Measurements from ENCODE around the gene RBP3.

Gene RBP3

GRCh38 chr10:47319784-47320183 lies 28.4 kb upstream of the RBP3 start:
- no peak for DNase-seq

GRCh38 chr10:47320812-47321211 lies 27.4 kb upstream of the RBP3 start:
- no peak for DNase-seq

- no peak for DNase-seq
These were observed 26.5 kb upstream of the RBP3 start for GRCh38 chr10:47321521-47322195.

- no peak for DNase-seq
These were observed 25.7 kb upstream of the RBP3 start, which contains the start of gene GDF2 for GRCh38 chr10:47322300-47323061. Gene GDF2 (plus strand): TSS chr10:47322454. CDS start chr10:47322669, 215 bp downstream.

- DNase-seq: no peak
These were observed 25.1 kb upstream of the RBP3 start for GRCh38 chr10:47323087-47323486.

GRCh38 chr10:47323636-47324296 lies 24.4 kb upstream of the RBP3 start:
- no peak for DNase-seq

GRCh38 chr10:47325303-47326291 lies 22.6 kb upstream of the RBP3 start:
- DNase-seq: no peak

GRCh38 chr10:47326306-47326926 lies 21.7 kb upstream of the RBP3 start:
- no peak for DNase-seq

- DNase-seq: no peak
These were observed 21.2 kb upstream of the RBP3 start for GRCh38 chr10:47326927-47327330.

- DNase-seq: no peak
These were observed 18.3 kb upstream of the RBP3 start for GRCh38 chr10:47329855-47330254.

GRCh38 chr10:47330366-47330765 lies 17.8 kb upstream of the RBP3 start:
- no peak for DNase-seq

GRCh38 chr10:47330804-47331203 lies 17.4 kb upstream of the RBP3 start:
- DNase-seq: no peak

GRCh38 chr10:47331491-47331890 lies 16.7 kb upstream of the RBP3 start:
- no peak for DNase-seq

GRCh38 chr10:47331954-47332353 lies 16.2 kb upstream of the RBP3 start:
- no peak for DNase-seq

GRCh38 chr10:47332371-47332770 lies 15.8 kb upstream of the RBP3 start:
- DNase-seq: no peak

- DNase-seq: no peak
These were observed 15.2 kb upstream of the RBP3 start for GRCh38 chr10:47332946-47333345.

GRCh38 chr10:47333532-47333931 lies 14.6 kb upstream of the RBP3 start:
- DNase-seq: no peak

GRCh38 chr10:47334466-47335295 lies 13.5 kb upstream of the RBP3 start:
- DNase-seq: no peak

- DNase-seq: no peak
These were observed 12.3 kb upstream of the RBP3 start for GRCh38 chr10:47335906-47336305.

- no peak for DNase-seq
These were observed 11.6 kb upstream of the RBP3 start for GRCh38 chr10:47336387-47337134.
